Upper lobe of left lung (tissue), 4 donors: ENCODE measurements around the gene KLC3.

Experiments used
- CTCF ChIP-seq, 6 experiments: fragments of 450-650 bp in 4 of 6; fragments of 200-600 bp in 2 of 6; sonication (generic) in 2 of 6; IDR thresholded peaks; one replicate each; pipeline ENCODE4 v1.5.1; 2016 to 2019; ENCODE audit warnings: antibody characterized with exemption in 6 of 6
- EP300 ChIP-seq, 4 donors: sonication (generic); formaldehyde crosslinking; IDR thresholded peaks; one replicate each; pipeline ENCODE4 v1.5.1; 2017; ENCODE audit warnings: antibody characterized with exemption in 4 of 4, control low read depth in 2 of 4
- POLR2A ChIP-seq, 4 donors: fragments of 450-650 bp; IDR thresholded peaks; one replicate each; pipeline ENCODE4 v1.5.1; 2016 to 2017; ENCODE audit warnings: antibody characterized with exemption in 4 of 4, mild to moderate bottlenecking in 2 of 4

- TF ChIP-seq CTCF (IDR thresholded peaks at IDR 0.05) (no peak), POLR2A (IDR thresholded peaks at IDR 0.05) (no peak), EP300 (IDR thresholded peaks at IDR 0.05) (no peak)
Observed at GRCh38 chr19:45298264-45298663, 42.3 kb upstream of the KLC3 start.
